ENCODE data around the gene ZNF268.

ZNF268 gene

GRCh38 chr12:133181238-133181959, at the start of gene ZNF268:
ZNF268 (plus strand) TSS chr12:133181495; CDS start chr12:133181998, 503 bp downstream.
- peak within 1 kb of the TSS; percentile 98 for H3K4me3 ChIP-seq (ENCODE audit: low read depth, low read length)
- TF ChIP-seq CTCF (IDR thresholded peaks at IDR 0.05; ENCODE audit: insufficient read depth, low read depth, low read length, missing control alignments): peak; percentile 86
- DNase-seq (ENCODE audit: low read depth): peak; percentile 97

GRCh38 chr12:133135747-133136146, 45.5 kb upstream of the ZNF268 start:
- no peak for DNase-seq (ENCODE audit: low read depth)
- no peak overlapping the region for H3K4me3 ChIP-seq (ENCODE audit: low read depth, low read length)
- no peak for TF ChIP-seq CTCF (IDR thresholded peaks at IDR 0.05; ENCODE audit: insufficient read depth, low read depth, low read length, missing control alignments)

- no peak for TF ChIP-seq CTCF (IDR thresholded peaks at IDR 0.05; ENCODE audit: insufficient read depth, low read depth, low read length, missing control alignments)
- no peak overlapping the region for H3K4me3 ChIP-seq (ENCODE audit: low read depth, low read length)
- DNase-seq (ENCODE audit: low read depth): no peak
Measured at GRCh38 chr12:133145981-133146380, 35.3 kb upstream of the ZNF268 start.

GRCh38 chr12:133156125-133156690, 25.1 kb upstream of the ZNF268 start:
- no peak for DNase-seq (ENCODE audit: low read depth)
- no peak for TF ChIP-seq CTCF (IDR thresholded peaks at IDR 0.05; ENCODE audit: insufficient read depth, low read depth, low read length, missing control alignments)
- H3K4me3 ChIP-seq (ENCODE audit: low read depth, low read length): no peak overlapping the region

GRCh38 chr12:133165776-133166175, 15.5 kb upstream of the ZNF268 start:
- no peak for TF ChIP-seq CTCF (IDR thresholded peaks at IDR 0.05; ENCODE audit: insufficient read depth, low read depth, low read length, missing control alignments)
- no peak overlapping the region for H3K4me3 ChIP-seq (ENCODE audit: low read depth, low read length)
- no peak for DNase-seq (ENCODE audit: low read depth)

GRCh38 chr12:133172491-133172890, 8.8 kb upstream of the ZNF268 start:
- TF ChIP-seq CTCF (IDR thresholded peaks at IDR 0.05; ENCODE audit: insufficient read depth, low read depth, low read length, missing control alignments): no peak

More at GRCh38 chr12:133172491-133172890, 8.8 kb upstream of the ZNF268 start:
- H3K4me3 ChIP-seq (ENCODE audit: low read depth, low read length): no peak overlapping the region
- DNase-seq (ENCODE audit: low read depth): no peak
